ENCODE data around the gene DUS1L. TPM values are rescaled to one million over a fixed set of nuclear protein-coding genes. Genes with fewer than 3 reads are reported as not detected.
A peak's percentile ranks its signal among the peaks of the same experiment; 100 is the strongest.

Gene DUS1L
- total and polyA plus RNA-seq, 2 donors (not counting 1 experiment from before 2014, with no cell fraction given): 109 to 241 TPM

- peaks cover 35% of the 10 kb centered on the region for H3K79me2 ChIP-seq (ENCODE audit: control insufficient read depth, insufficient read depth, low read length)
- WGBS (ENCODE audit: insufficient coverage): under 1% methylated on average over 36 of the region's 36 CpGs
- H3K4me3 ChIP-seq (ENCODE audit: control extremely low read depth in 1 of 5, extremely low read depth in 1 of 5, insufficient read depth in 1 of 5, low read depth in 2 of 5, low read length in 4 of 5): peak overlapping the region in 4 of 5 experiments; percentile 43 to 75 (median 57)
- DNase-seq: no peak
- peak overlapping the region; percentile 88 for H3K27ac Mint-ChIP-seq
- peak overlapping the region; percentile 82 for H2AFZ ChIP-seq (ENCODE audit: insufficient read depth, low read depth, low read length, poor library complexity, severe bottlenecking)
- H3K4me1 Mint-ChIP-seq: peaks cover 9% of the 10 kb centered on the region
- no peaks in the 10 kb centered on the region for H3K27me3 Mint-ChIP-seq
- no peak for ATAC-seq (ENCODE audit: low read depth)
- ChIA-PET CTCF (interaction anchor here (1.0 to 1.4 kb wide), 4 partner anchors 8 to 352 kb away, joined by 3 read pairs; no protein-coding TSS in a partner anchor), POLR2A (interaction anchor here (1.1 to 1.8 kb wide), 2 partner anchors 46 to 60 kb away, joined by 5 to 9 read pairs; partner anchors contain the start of genes DCXR, GPS1 and RFNG)
- peaks cover 0 to 21% of the 10 kb centered on the region in 2 experiments for H3K36me3 ChIP-seq (replicated peaks in 1 of 2; ENCODE audit: control extremely low read depth in 1 of 2, control insufficient read depth in 1 of 2, extremely low read depth in 1 of 2, insufficient read depth in 2 of 2, low read length in 1 of 2)
- peak overlapping the region; percentile 55 to 89 for H3K27ac ChIP-seq (ENCODE audit: low read length in 2 of 2)
- H3K4me3 Mint-ChIP-seq: peak overlapping the region; percentile 82
- no peak for TF ChIP-seq CTCF (IDR thresholded peaks at IDR 0.05)
- TF ChIP-seq EZH2 (IDR thresholded peaks at IDR 0.05; ENCODE audit: borderline replicate concordance, insufficient read depth, low read depth, low read length, poor library complexity, severe bottlenecking): no peak
- H3K4me2 ChIP-seq (replicated peaks; ENCODE audit: low read depth, low read length, poor library complexity, severe bottlenecking): peak overlapping the region; percentile 99
- no peaks in the 10 kb centered on the region for H3K9me3 ChIP-seq (ENCODE audit: control extremely low read depth in 1 of 3, control insufficient read depth in 2 of 3, insufficient read depth in 1 of 3, low read length in 2 of 3)
- no peaks in the 10 kb centered on the region for H3K9me3 Mint-ChIP-seq (ENCODE audit: insufficient read depth)
- peaks cover 16 to 28% of the 10 kb centered on the region in 2 donors for H3K4me1 ChIP-seq (ENCODE audit: control insufficient read depth in 2 of 2, insufficient read depth in 2 of 2, low read length in 2 of 2)
- H3K27me3 ChIP-seq (replicated peaks in 1 of 4; ENCODE audit: control extremely low read depth in 1 of 4, control insufficient read depth in 3 of 4, insufficient read depth in 4 of 4, low read length in 3 of 4): no peaks in the 10 kb centered on the region
- peak overlapping the region; percentile 70 for H3K9ac ChIP-seq (ENCODE audit: low read length)
- intact Hi-C loops (cut with micrococcal nuclease): loop anchor here (1.0 to 10.0 kb wide), 7 partner anchors 8 to 954 kb away; partner anchors contain the start of genes CCDC57, DCXR, DUS1L and GPS1
- peaks cover 15% of the 10 kb centered on the region for H4K20me1 ChIP-seq (ENCODE audit: control insufficient read depth, insufficient read depth, low read length, poor library complexity, severe bottlenecking)
These were observed 32.2 kb upstream of the DUS1L start for GRCh38 chr17:82097919-82098168.

- Mint-ChIP-seq H3K27me3 (no peaks in the 10 kb centered on the region), H3K4me3 (peak overlapping the region; percentile 82), H3K4me1 (peaks cover 9% of the 10 kb centered on the region), H3K27ac (peak overlapping the region; percentile 75), H3K9me3 (ENCODE audit: insufficient read depth) (no peaks in the 10 kb centered on the region)
- ATAC-seq (ENCODE audit: low read depth) (no peak), DNase-seq (peak; percentile 58)
- Histone ChIP-seq H3K79me2 (ENCODE audit: control insufficient read depth, insufficient read depth, low read length) (peaks cover 35% of the 10 kb centered on the region), H3K27ac (ENCODE audit: low read length in 2 of 2) (peak overlapping the region; percentile 55 to 89), H3K9ac (ENCODE audit: low read length) (peak overlapping the region; percentile 70), H3K36me3 (replicated peaks in 1 of 2; ENCODE audit: control extremely low read depth in 1 of 2, control insufficient read depth in 1 of 2, extremely low read depth in 1 of 2, insufficient read depth in 2 of 2, low read length in 1 of 2) (peaks cover 0 to 24% of the 10 kb centered on the region in 2 experiments), H3K4me3 (ENCODE audit: control extremely low read depth in 1 of 5, extremely low read depth in 1 of 5, insufficient read depth in 1 of 5, low read depth in 2 of 5, low read length in 4 of 5) (peak overlapping the region in 4 of 5 experiments; percentile 43 to 75 (median 57)), H3K4me2 (replicated peaks; ENCODE audit: low read depth, low read length, poor library complexity, severe bottlenecking) (peak overlapping the region; percentile 99), H3K9me3 (ENCODE audit: control extremely low read depth in 1 of 3, control insufficient read depth in 2 of 3, insufficient read depth in 1 of 3, low read length in 2 of 3) (no peaks in the 10 kb centered on the region), H3K4me1 (ENCODE audit: control insufficient read depth in 2 of 2, insufficient read depth in 2 of 2, low read length in 2 of 2) (peaks cover 16 to 28% of the 10 kb centered on the region in 2 donors), H4K20me1 (ENCODE audit: control insufficient read depth, insufficient read depth, low read length, poor library complexity, severe bottlenecking) (peaks cover 15% of the 10 kb centered on the region), H2AFZ (ENCODE audit: insufficient read depth, low read depth, low read length, poor library complexity, severe bottlenecking) (peak overlapping the region; percentile 82), H3K27me3 (replicated peaks in 1 of 4; ENCODE audit: control extremely low read depth in 1 of 4, control insufficient read depth in 3 of 4, insufficient read depth in 4 of 4, low read length in 3 of 4) (no peaks in the 10 kb centered on the region)
- ChIA-PET CTCF (interaction anchor here (1.0 to 1.4 kb wide), 4 partner anchors 9 to 352 kb away, joined by 3 read pairs; no protein-coding TSS in a partner anchor), POLR2A (interaction anchor here (1.8 kb wide), 1 partner anchor 60 kb away, joined by 9 read pairs; the partner anchor contains the start of gene DCXR)
- under 1% methylated on average over 74 of the region's 77 CpGs for WGBS (ENCODE audit: insufficient coverage)
- TF ChIP-seq CTCF (IDR thresholded peaks at IDR 0.05) (no peak), EZH2 (IDR thresholded peaks at IDR 0.05; ENCODE audit: borderline replicate concordance, insufficient read depth, low read depth, low read length, poor library complexity, severe bottlenecking) (no peak)
- intact Hi-C loops (cut with micrococcal nuclease): loop anchor here (5.0 to 10.0 kb wide), 2 partner anchors 117 to 955 kb away; partner anchors contain the start of gene CCDC57
These were observed 31.7 kb upstream of the DUS1L start for GRCh38 chr17:82097184-82097918.
